ENCODE results near the gene NCOA1. TPM values are rescaled to one million over a fixed set of nuclear protein-coding genes. Genes with fewer than 3 reads are reported as not detected.

NCOA1 gene
- polyA plus RNA-seq, 1 donor from 2014 or later, result 23.0 TPM

- Histone ChIP-seq H2AFZ (ENCODE audit: low read depth, low read length) (no peak overlapping the region), H3K27me3 (ENCODE audit: insufficient read depth, low read depth, low read length) (no peaks in the 10 kb centered on the region), H3K27ac (ENCODE audit: low read length) (no peak overlapping the region), H3K9ac (ENCODE audit: low read length) (no peak overlapping the region), H3F3A (ENCODE audit: insufficient read depth, low read length, poor library complexity, severe bottlenecking) (no peaks in the 10 kb centered on the region), H3K9me3 (ENCODE audit: low read length) (no peaks in the 10 kb centered on the region), H3K9me2 (ENCODE audit: insufficient read depth, low read length) (no peaks in the 10 kb centered on the region), H3K4me2 (ENCODE audit: low read length) (no peak overlapping the region), H3K36me3 (ENCODE audit: insufficient read depth, low read length) (peaks cover 13% of the 10 kb centered on the region), H4K20me1 (ENCODE audit: insufficient read depth) (no peaks in the 10 kb centered on the region), H3K79me2 (replicated peaks; ENCODE audit: insufficient read depth, low read length) (no peaks in the 10 kb centered on the region), H3K4me3 (ENCODE audit: low read length) (no peak overlapping the region)
- TF ChIP-seq REST (IDR thresholded peaks at IDR 0.05; ENCODE audit: borderline replicate concordance) (no peak), EZH2 (IDR thresholded peaks at IDR 0.05; ENCODE audit: borderline replicate concordance, insufficient read depth, low read length, poor library complexity, severe bottlenecking) (no peak), CTCF (IDR thresholded peaks at IDR 0.05; ENCODE audit: poor library complexity, severe bottlenecking) (no peak), EP300 (conservative IDR thresholded peaks at IDR 0.05; ENCODE audit: poor library complexity, severe bottlenecking) (no peak), POLR2AphosphoS5 (IDR thresholded peaks at IDR 0.05) (no peak), SMC3 (conservative IDR thresholded peaks at IDR 0.05; ENCODE audit: poor library complexity) (no peak), RAD21 (conservative IDR thresholded peaks at IDR 0.05) (no peak), MXI1 (conservative IDR thresholded peaks at IDR 0.05; ENCODE audit: poor library complexity, severe bottlenecking) (no peak), TAF1 (IDR thresholded peaks at IDR 0.05; ENCODE audit: low read depth) (no peak)
Observed at GRCh38 chr2:24730481-24730880, 239.4 kb downstream of the NCOA1 start.

- Histone ChIP-seq H3K27me3 (ENCODE audit: insufficient read depth, low read depth, low read length) (no peaks in the 10 kb centered on the region), H3K4me2 (ENCODE audit: low read length) (no peak overlapping the region), H3K9me3 (ENCODE audit: low read length) (no peaks in the 10 kb centered on the region), H3K9me2 (ENCODE audit: insufficient read depth, low read length) (no peaks in the 10 kb centered on the region), H2AFZ (ENCODE audit: low read depth, low read length) (no peak overlapping the region), H3K36me3 (ENCODE audit: insufficient read depth, low read length) (peaks cover 13% of the 10 kb centered on the region), H3K27ac (ENCODE audit: low read length) (no peak overlapping the region), H3K4me3 (ENCODE audit: low read length) (no peak overlapping the region), H3K9ac (ENCODE audit: low read length) (no peak overlapping the region), H3F3A (ENCODE audit: insufficient read depth, low read length, poor library complexity, severe bottlenecking) (no peaks in the 10 kb centered on the region), H4K20me1 (ENCODE audit: insufficient read depth) (no peaks in the 10 kb centered on the region), H3K79me2 (replicated peaks; ENCODE audit: insufficient read depth, low read length) (no peaks in the 10 kb centered on the region)
- no peak for TF ChIP-seq MXI1 (conservative IDR thresholded peaks at IDR 0.05; ENCODE audit: poor library complexity, severe bottlenecking)
- no peak for TF ChIP-seq POLR2AphosphoS5 (IDR thresholded peaks at IDR 0.05)
- TF ChIP-seq REST (IDR thresholded peaks at IDR 0.05; ENCODE audit: borderline replicate concordance), result no peak
- no peak for TF ChIP-seq TAF1 (IDR thresholded peaks at IDR 0.05; ENCODE audit: low read depth)
- TF ChIP-seq EZH2 (IDR thresholded peaks at IDR 0.05; ENCODE audit: borderline replicate concordance, insufficient read depth, low read length, poor library complexity, severe bottlenecking), result no peak
- no peak for TF ChIP-seq EP300 (conservative IDR thresholded peaks at IDR 0.05; ENCODE audit: poor library complexity, severe bottlenecking)
- no peak for TF ChIP-seq RAD21 (conservative IDR thresholded peaks at IDR 0.05)
- no peak for TF ChIP-seq CTCF (IDR thresholded peaks at IDR 0.05; ENCODE audit: poor library complexity, severe bottlenecking)
- no peak for TF ChIP-seq SMC3 (conservative IDR thresholded peaks at IDR 0.05; ENCODE audit: poor library complexity)
Observed at GRCh38 chr2:24731040-24731439, 240.0 kb downstream of the NCOA1 start.
